C4-2B (cell line): ENCODE measurements around the gene SIRT2.

ENCODE experiments used
- CTCF ChIP-seq: fragments of 450-650 bp; conservative IDR thresholded peaks from 2 replicates; pipeline ENCODE4 v1.5.1; 2017; ENCODE audit warnings: mild to moderate bottlenecking
- ZFX ChIP-seq: fragments of 450-650 bp; IDR thresholded peaks from 2 replicates; pipeline ENCODE4 v1.6.1; 2017

- no peak for TF ChIP-seq CTCF
- TF ChIP-seq ZFX = no peak
Measured at GRCh38 chr19:38856813-38857212, 42.6 kb downstream of the SIRT2 start.
